Natural killer cell treated with Interleukin-12 subunit alpha and Interleukin-12 subunit beta and Interleukin-15 and Interleukin-18, amount 100 ng/mL, for 72 hours (primary cell): ENCODE data around the gene EPB41L4B. TPM values are rescaled to one million over a fixed set of nuclear protein-coding genes. Genes with fewer than 3 reads are reported as not detected.
A peak's percentile ranks its signal among the peaks of the same experiment; 100 is the strongest.

Experiments used
- ATAC-seq, 2 donors: fragments of 150-1000 bp; cut with Tn5 transposase in 1 of 2; sonication (Bioruptor Pico), chemical (Tn5 transposase) in 1 of 2; 2 replicates each; pipeline ENCODE4 v1.10.0; 2021
- DNase-seq: peaks from one replicate; pipeline ENCODE4 v3.0.0; 2022; ENCODE audit warnings: low spot score
- H3K27ac Mint-ChIP-seq, 2 donors: 1 replicate in 1 of 2; 2 replicates in 1 of 2; pipeline ENCODE4 v1.8.0; 2022; ENCODE audit warnings: mixed read lengths in 2 of 2, mild to moderate bottlenecking in 1 of 2, moderate library complexity in 1 of 2
- H3K27me3 Mint-ChIP-seq, 2 donors: 1 replicate in 1 of 2; 2 replicates in 1 of 2; pipeline ENCODE4 v1.8.0; 2022; ENCODE audit warnings: mixed read lengths in 2 of 2
- H3K36me3 Mint-ChIP-seq: one replicate; pipeline ENCODE4 v1.8.0; 2022; ENCODE audit warnings: mixed read lengths
- H3K4me1 Mint-ChIP-seq, 2 donors: 1 replicate in 1 of 2; 2 replicates in 1 of 2; pipeline ENCODE4 v1.8.0; 2022; ENCODE audit warnings: low read depth in 2 of 2, mixed read lengths in 2 of 2, mild to moderate bottlenecking in 1 of 2
- H3K4me3 Mint-ChIP-seq: one replicate; pipeline ENCODE4 v1.8.0; 2022; ENCODE audit warnings: mixed read lengths
- H3K9me3 Mint-ChIP-seq: 2 replicates; pipeline ENCODE4 v1.8.0; 2022; ENCODE audit warnings: mixed read lengths
- total RNA-seq, 2 donors: library from RNA; stranded (reverse); gene quantifications; one replicate each; pipeline ENCODE4 v1.2.3, GENCODE V29; 2022

Gene EPB41L4B
- total RNA-seq, 2 donors from 2014 or later: 0.14 TPM; not detected in 1

DNA sequence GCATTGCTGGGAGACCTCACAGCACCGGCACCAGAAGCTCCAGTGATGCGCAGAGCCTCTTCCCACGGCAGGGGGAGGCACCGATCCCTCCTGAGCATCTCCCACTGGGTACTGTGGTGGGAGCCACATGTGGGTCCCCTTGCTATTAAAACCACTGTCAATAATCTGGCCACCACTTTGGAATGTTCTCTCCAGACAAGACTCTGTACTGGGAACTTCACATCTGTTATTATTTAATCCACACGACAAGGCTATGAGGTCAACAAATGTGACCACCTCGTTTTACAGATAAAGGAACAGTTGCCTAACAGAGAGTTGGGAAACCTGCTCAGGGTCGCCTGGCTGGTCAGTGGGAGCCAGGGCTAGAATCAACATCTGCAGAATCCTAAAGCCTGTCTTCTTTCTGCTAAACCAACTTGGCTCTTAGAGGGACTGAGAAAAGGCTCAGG lies 72.7 kb downstream of the EPB41L4B start:
- ATAC-seq: no peak
- Mint-ChIP-seq H3K4me3 (no peak overlapping the region), H3K4me1 (no peaks in the 10 kb centered on the region)

DNA sequence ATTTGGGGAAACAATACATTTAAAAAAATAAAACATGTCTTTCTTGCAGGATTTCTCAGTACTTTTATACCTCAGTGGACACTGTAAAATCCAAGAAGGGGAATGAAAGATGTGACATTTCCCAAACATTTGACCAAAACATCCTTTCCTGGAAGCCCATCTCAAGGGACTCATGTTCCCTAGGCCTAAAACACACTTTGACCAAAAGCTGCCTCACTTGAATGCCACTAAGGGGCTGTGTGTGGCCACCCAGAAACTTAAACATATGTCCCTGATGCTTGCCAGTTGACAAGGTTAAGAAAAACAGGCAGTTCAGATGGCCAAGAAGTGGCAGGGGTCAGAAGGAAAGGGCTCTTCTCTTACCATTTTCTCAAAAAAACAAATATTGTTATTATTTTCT lies 73.6 kb downstream of the EPB41L4B start:
- no peaks in the 10 kb centered on the region for H3K9me3 Mint-ChIP-seq
- H3K27ac Mint-ChIP-seq: no peak overlapping the region
- H3K4me3 Mint-ChIP-seq: no peak overlapping the region
- peaks cover 20 to 34% of the 10 kb centered on the region in 2 donors for H3K27me3 Mint-ChIP-seq
- DNase-seq (no peak), ATAC-seq (no peak)
- H3K4me1 Mint-ChIP-seq: no peaks in the 10 kb centered on the region
- no peaks in the 10 kb centered on the region for H3K36me3 Mint-ChIP-seq

More for the DNA sequence above, 72.7 kb downstream of the EPB41L4B start:
- no peak overlapping the region for H3K27ac Mint-ChIP-seq
- no peak for DNase-seq
- H3K36me3 Mint-ChIP-seq: no peaks in the 10 kb centered on the region
- H3K27me3 Mint-ChIP-seq: peaks cover 26 to 37% of the 10 kb centered on the region in 2 donors
- no peaks in the 10 kb centered on the region for H3K9me3 Mint-ChIP-seq

DNA sequence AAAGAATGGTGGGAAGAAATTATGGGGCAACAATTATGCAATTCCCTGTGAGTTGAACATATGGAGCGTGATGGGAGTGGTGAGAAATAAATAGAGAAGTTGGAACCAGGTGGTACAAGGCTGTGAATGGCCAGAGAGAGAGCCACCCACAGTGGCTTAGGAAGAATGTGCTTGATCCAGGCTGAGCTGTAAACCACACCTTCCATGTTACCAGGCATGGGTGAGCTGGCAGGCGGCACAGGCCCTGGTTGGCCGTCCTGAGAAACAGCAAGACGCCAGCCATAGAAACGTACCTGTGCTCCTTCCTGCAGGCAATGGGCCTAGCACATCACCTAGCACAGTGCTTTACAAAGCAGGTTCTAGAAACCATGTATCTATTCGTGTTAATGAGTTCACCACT lies 74.3 kb downstream of the EPB41L4B start:
- H3K27me3 Mint-ChIP-seq: peaks cover 22 to 33% of the 10 kb centered on the region in 2 donors
- H3K4me3 Mint-ChIP-seq: no peak overlapping the region
- no peaks in the 10 kb centered on the region for H3K9me3 Mint-ChIP-seq
- DNase-seq (no peak), ATAC-seq (no peak)
- H3K4me1 Mint-ChIP-seq: no peaks in the 10 kb centered on the region
- H3K36me3 Mint-ChIP-seq: no peaks in the 10 kb centered on the region
- no peak overlapping the region for H3K27ac Mint-ChIP-seq

DNA sequence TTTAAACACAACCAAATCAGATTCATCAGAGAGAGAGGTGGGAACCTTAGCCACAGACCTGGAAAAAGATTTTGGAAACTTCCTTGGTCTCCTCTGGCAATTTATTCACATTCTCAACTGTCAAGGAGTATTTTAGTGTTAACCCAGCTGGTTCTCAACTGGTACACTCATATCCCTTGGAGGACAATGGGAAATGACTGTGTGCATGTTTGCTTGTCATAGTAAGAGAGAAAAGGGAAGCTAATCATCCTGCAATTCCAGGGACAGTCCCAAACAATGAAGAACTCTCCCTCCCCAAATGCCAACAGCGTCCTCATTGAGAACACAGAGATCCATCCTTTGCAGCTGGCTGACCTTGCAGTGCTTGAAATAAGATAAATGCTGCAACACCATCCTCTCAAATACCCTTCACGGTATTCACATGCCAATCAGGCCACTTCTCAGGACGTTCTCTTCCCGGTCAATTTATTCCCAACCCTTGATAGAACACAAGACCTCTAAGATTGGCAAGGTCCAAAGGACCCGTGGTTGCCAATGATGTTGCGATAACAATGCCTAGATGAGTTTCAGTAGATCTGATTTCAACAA lies 75.5 kb downstream of the EPB41L4B start:
- peaks cover 25 to 33% of the 10 kb centered on the region in 2 donors for H3K27me3 Mint-ChIP-seq
- ATAC-seq (no peak), DNase-seq (no peak)
- no peaks in the 10 kb centered on the region for H3K9me3 Mint-ChIP-seq
- no peaks in the 10 kb centered on the region for H3K4me1 Mint-ChIP-seq
- no peaks in the 10 kb centered on the region for H3K36me3 Mint-ChIP-seq
- H3K27ac Mint-ChIP-seq: no peak overlapping the region
- H3K4me3 Mint-ChIP-seq: no peak overlapping the region

DNA sequence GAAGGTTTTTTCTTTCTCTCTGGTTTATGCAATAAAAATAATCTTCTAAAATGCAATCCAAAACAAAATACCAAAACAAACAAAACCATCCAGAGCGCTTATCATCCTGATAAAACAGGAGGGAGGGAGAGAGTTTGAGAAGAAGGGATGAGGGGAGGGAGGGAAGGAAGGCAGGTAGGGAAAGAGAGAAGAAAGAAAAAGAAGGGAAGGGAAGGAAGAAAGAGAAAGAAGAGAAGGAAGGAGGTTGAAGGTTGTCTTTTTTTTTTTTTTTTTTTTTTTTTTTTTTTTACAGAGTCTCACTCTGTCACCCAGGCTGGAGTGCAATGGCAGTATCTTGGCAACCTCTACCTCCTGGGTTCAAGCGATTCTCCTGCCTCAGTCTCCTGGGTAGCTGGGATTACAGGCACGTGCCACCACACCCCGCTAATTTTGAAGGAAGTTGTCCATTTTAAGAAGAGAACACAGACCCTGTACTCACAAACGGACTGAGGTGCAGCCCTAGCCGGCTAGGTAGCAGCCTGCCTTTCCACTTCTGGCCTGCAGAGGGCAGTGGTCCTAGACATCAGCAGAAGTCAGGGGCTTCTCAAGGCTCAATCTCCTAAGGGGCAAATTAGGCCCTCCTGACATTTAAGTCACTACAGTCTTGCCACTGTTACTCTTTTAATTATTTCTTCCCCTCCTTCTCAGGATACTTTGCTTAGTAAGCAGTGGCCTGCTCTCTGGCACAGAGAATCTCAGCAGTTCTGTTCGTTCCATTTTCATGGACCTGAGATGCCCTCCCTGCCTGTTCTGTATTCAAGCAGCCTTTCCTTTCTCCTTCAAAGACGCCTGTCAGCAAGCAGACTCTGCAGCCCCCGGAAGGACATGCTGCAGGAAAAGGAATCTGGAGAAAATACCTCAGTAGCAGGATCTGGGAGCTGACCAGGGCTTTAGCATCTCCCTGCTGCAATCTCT lies 76.4 kb downstream of the EPB41L4B start:
- no peaks in the 10 kb centered on the region for H3K4me1 Mint-ChIP-seq
- H3K9me3 Mint-ChIP-seq: no peaks in the 10 kb centered on the region
- peaks cover 25 to 33% of the 10 kb centered on the region in 2 donors for H3K27me3 Mint-ChIP-seq
- ATAC-seq (peak; percentile 71 to 83), DNase-seq (peak; percentile 76)
- H3K36me3 Mint-ChIP-seq: no peaks in the 10 kb centered on the region
- H3K4me3 Mint-ChIP-seq: no peak overlapping the region
- no peak overlapping the region for H3K27ac Mint-ChIP-seq

DNA sequence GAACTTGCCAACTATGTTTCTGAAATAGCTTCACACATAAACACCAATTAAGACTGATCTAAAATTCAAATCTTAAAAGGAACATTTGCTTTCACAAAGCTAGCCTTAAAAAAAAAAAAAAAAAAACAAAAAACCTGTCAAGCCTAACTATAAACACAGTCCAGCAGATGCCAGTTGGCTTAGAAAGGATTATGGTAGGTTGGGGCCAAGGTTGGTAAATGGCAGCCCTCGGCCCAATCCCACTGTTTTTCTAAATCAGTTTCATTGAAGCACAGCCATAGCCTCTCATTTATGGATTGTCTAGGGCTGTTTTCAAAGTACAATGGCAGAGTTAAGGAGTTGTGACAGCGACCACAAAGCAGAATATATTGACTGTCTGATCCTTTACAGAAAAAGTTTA lies 78.1 kb downstream of the EPB41L4B start:
- Mint-ChIP-seq H3K9me3 (no peaks in the 10 kb centered on the region), H3K27me3 (peaks cover 38 to 50% of the 10 kb centered on the region in 2 donors), H3K4me1 (no peaks in the 10 kb centered on the region), H3K36me3 (no peaks in the 10 kb centered on the region), H3K4me3 (no peak overlapping the region), H3K27ac (no peak overlapping the region)
- ATAC-seq (no peak), DNase-seq (no peak)

DNA sequence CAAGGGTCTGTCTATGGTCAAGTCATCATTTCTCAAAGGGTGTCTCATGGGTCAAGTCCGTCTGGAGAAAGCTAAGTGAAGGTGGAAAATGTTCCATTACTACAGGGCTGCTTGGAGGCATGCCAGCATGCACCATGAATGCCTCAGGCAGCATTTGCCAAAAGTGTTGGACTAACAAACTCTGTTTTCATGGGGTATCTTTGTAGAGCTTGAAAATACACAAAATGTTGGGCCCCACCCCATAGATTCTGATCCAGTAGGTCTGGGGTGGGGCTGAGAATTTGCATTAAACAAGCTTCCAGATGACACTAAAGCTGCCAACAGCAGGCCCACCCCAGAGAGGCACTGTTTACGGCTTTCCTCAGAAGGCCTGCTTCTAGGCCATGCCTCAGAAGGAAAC lies 78.8 kb downstream of the EPB41L4B start:
- no peaks in the 10 kb centered on the region for H3K4me1 Mint-ChIP-seq
- no peak overlapping the region for H3K27ac Mint-ChIP-seq
- no peaks in the 10 kb centered on the region for H3K36me3 Mint-ChIP-seq
- DNase-seq (no peak), ATAC-seq (no peak)
- H3K9me3 Mint-ChIP-seq: no peaks in the 10 kb centered on the region
- H3K27me3 Mint-ChIP-seq: peaks cover 43 to 58% of the 10 kb centered on the region in 2 donors
- no peak overlapping the region for H3K4me3 Mint-ChIP-seq

DNA sequence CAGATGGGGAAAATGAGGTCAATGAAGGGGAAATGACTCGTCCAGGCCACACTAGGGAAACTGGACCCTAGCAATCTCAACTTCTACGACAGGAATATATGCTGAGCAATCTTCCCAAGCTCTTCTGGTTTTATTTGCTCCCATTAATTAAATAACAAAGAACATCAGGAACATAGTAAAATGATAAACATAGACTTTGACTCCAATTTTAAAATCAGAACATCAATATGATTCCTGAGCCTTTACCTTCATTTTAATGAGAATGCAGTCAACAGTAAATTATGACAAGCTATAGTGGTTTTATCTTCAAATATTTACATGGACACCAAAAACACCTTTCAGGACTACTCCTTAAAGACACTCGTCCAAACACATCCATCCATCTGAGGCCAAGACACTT lies 79.7 kb downstream of the EPB41L4B start:
- peaks cover 44 to 57% of the 10 kb centered on the region in 2 donors for H3K27me3 Mint-ChIP-seq
- H3K27ac Mint-ChIP-seq: no peak overlapping the region
- no peaks in the 10 kb centered on the region for H3K36me3 Mint-ChIP-seq
- no peak for ATAC-seq
- H3K4me1 Mint-ChIP-seq: no peaks in the 10 kb centered on the region
- H3K4me3 Mint-ChIP-seq: no peak overlapping the region
- no peaks in the 10 kb centered on the region for H3K9me3 Mint-ChIP-seq
- no peak for DNase-seq

DNA sequence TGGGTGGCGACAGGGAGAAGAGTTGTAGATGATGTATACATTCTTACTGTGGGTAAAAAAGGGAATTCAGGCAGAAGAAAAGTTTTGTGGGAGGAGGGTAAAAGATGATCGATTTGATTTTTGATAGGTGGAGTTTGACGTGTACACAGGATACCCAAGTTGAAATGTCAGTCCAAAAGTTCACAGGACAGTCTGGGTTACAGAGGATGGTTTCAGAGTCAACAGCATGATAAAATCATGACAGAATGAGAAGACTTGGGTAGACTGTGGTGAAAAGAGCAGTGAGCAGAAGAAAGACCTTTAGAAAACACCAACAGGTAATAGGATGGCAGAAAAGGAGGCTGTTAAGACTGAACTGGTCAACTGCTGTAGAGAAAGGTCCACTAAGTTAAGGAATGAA lies 81.6 kb downstream of the EPB41L4B start:
- ATAC-seq: no peak
- Mint-ChIP-seq H3K27ac (no peak overlapping the region), H3K4me1 (no peaks in the 10 kb centered on the region), H3K27me3 (peaks cover 31 to 45% of the 10 kb centered on the region in 2 donors), H3K36me3 (no peaks in the 10 kb centered on the region), H3K4me3 (no peak overlapping the region), H3K9me3 (no peaks in the 10 kb centered on the region)
- DNase-seq: no peak

DNA sequence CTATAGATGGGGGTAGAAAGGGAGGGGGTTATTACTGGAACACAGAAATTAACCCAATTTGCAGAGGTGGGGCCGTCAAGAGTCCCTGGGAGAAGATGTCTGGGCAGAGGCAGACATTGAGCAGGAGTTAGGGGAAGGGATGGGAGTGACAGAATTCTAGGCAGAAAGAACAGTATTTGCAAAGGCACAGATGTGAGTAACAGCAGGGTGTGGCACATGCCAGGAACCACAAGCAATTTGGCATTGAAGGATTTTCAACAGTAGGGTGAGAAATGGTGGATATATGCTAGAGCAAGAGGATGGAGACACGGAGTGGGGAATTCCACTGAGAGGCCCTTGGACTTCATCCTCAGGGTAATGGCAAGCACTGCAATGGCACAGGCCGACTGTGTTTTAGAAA lies 82.2 kb downstream of the EPB41L4B start:
- DNase-seq (no peak), ATAC-seq (peak in 1 of 2 donors; percentile 27)
- no peaks in the 10 kb centered on the region for H3K36me3 Mint-ChIP-seq
- no peak overlapping the region for H3K27ac Mint-ChIP-seq
- H3K4me1 Mint-ChIP-seq: no peaks in the 10 kb centered on the region
- H3K9me3 Mint-ChIP-seq: no peaks in the 10 kb centered on the region
- H3K27me3 Mint-ChIP-seq: peaks cover 28 to 45% of the 10 kb centered on the region in 2 donors
- H3K4me3 Mint-ChIP-seq: no peak overlapping the region

DNA sequence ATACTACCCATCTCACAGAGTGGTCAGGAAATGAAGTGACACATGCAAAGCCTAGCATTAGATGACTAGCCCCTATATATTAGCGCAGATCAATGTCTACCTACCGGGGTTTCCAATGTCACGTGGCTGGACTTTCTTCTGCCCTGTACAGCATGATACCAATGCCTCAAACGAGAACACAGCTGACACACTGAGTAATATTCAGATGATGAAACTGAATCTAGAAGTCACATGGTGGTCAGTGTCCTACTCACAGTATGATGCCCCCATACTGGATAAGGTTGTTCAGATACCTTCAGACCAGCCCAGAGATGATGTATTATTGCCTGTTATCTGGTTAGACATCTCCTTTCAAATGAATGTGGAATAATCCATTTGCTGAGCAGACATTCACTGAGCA lies 82.7 kb downstream of the EPB41L4B start:
- no peak overlapping the region for H3K4me3 Mint-ChIP-seq
- H3K4me1 Mint-ChIP-seq: no peaks in the 10 kb centered on the region
- H3K36me3 Mint-ChIP-seq: no peaks in the 10 kb centered on the region
- ATAC-seq: peak in 1 of 2 donors; percentile 36
- no peaks in the 10 kb centered on the region for H3K9me3 Mint-ChIP-seq
- no peak overlapping the region for H3K27ac Mint-ChIP-seq
- no peak for DNase-seq
- peaks cover 29 to 42% of the 10 kb centered on the region in 2 donors for H3K27me3 Mint-ChIP-seq

DNA sequence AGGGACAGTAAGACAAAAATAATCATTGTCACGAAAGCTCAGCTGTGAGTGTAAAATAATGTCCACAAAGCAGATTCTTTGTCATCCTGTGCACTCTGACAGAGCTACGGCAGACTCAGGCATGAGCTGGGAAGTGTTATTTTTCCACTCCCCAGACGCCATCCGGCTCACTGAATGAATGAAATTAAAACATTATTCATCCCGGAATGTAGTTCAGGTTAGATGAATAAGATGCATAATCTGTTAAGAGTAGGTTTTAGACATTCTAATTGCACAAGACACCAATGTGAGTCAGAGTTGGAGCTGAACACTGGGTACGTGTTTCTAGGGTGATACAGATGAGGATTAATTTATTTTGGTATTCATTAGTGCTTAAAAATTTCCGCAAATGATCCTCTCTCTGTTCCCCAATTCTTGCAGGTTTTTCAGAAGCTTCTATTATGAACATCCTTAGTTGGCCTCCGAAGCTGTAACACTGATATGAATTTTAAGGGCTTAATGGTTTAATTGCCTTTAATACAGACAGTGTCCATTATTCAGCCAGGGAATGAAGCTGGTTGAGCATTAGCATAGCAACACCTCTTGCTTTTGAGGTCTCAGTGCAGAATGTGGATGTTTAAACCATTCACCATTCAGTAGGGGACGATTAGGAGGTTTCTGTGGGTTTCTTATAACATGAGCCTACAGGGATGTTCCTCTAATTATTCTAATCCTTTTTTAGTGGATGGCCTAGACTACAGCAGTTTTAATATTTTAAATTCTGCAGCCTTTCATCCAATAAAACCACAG lies 88.2 kb downstream of the EPB41L4B start:
- Mint-ChIP-seq H3K27ac (no peak overlapping the region), H3K4me3 (no peak overlapping the region), H3K4me1 (no peaks in the 10 kb centered on the region), H3K36me3 (no peaks in the 10 kb centered on the region), H3K27me3 (peaks cover 15 to 48% of the 10 kb centered on the region in 2 donors), H3K9me3 (no peaks in the 10 kb centered on the region)
- DNase-seq (no peak), ATAC-seq (no peak)

DNA sequence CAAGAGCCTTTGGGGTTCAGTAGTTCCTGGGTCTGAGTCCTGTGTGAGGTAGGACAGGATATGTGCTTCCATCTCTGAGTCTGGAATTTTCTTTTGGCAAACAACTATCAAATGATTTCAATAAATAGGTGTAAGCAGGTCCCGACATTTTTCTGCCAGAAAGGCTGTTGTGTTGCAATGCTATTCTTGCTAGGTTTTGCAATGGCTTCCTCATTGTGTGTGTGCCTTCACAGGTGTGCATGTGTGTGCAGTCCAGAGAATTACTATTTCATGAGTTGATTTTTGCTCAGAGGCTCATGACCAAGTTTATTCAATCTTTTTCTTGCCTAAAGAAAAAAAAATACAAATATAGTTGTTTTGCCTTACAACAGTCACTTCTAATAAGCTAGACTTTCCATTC lies 89.3 kb downstream of the EPB41L4B start:
- no peak for DNase-seq
- Mint-ChIP-seq H3K4me1 (no peaks in the 10 kb centered on the region), H3K27me3 (peaks cover 12 to 45% of the 10 kb centered on the region in 2 donors), H3K27ac (no peak overlapping the region), H3K36me3 (no peaks in the 10 kb centered on the region), H3K9me3 (no peaks in the 10 kb centered on the region), H3K4me3 (no peak overlapping the region)
- ATAC-seq: no peak
